Liver (tissue), 9 donors: ENCODE results near the gene GZMM. TPM values are rescaled to one million over a fixed set of nuclear protein-coding genes. Genes with fewer than 3 reads are reported as not detected.

Experiments used
- DNase-seq: peaks from one replicate; pipeline ENCODE4 v3.0.0-alpha.2; 2017; ENCODE audit warnings: low spot score
- H3K27ac ChIP-seq, 2 donors: one replicate each; pipeline ENCODE4 v1.7.0; 2013; ENCODE audit warnings: inconsistent platforms in 2 of 2, low read length in 2 of 2, control low read depth in 1 of 2, low read depth in 1 of 2, mild to moderate bottlenecking in 1 of 2
- H3K27me3 ChIP-seq, 4 donors: one replicate each; pipeline versions ENCODE4 v1.6.1 to v1.7.0; 2013; ENCODE audit warnings: low read length in 3 of 4, inconsistent platforms in 1 of 4, mild to moderate bottlenecking in 1 of 4, moderate library complexity in 1 of 4; ENCODE audit not compliant: control insufficient read depth in 4 of 4, insufficient read depth in 4 of 4
- H3K36me3 ChIP-seq, 4 donors: one replicate each; pipeline versions ENCODE4 v1.6.1 to v1.7.0; 2013; ENCODE audit warnings: low read length in 3 of 4, mild to moderate bottlenecking in 3 of 4, low read depth in 1 of 4, moderate library complexity in 1 of 4; ENCODE audit not compliant: control insufficient read depth in 4 of 4, insufficient read depth in 3 of 4
- H3K4me1 ChIP-seq, 4 donors: one replicate each; pipeline versions ENCODE4 v1.6.1 to v1.7.0; 2013; ENCODE audit warnings: low read length in 3 of 4, mild to moderate bottlenecking in 3 of 4, moderate library complexity in 1 of 4; ENCODE audit not compliant: control insufficient read depth in 4 of 4, insufficient read depth in 4 of 4
- H3K4me3 ChIP-seq, 3 donors: one replicate each; pipeline versions ENCODE4 v1.6.1 to v1.7.0; 2013; ENCODE audit warnings: low read length in 3 of 3, control low read depth in 1 of 3, low read depth in 1 of 3, mild to moderate bottlenecking in 1 of 3
- H3K9ac ChIP-seq, 2 donors: one replicate each; pipeline ENCODE4 v1.7.0; 2013; ENCODE audit warnings: low read length in 2 of 2, mild to moderate bottlenecking in 2 of 2, moderate library complexity in 2 of 2, control low read depth in 1 of 2, low read depth in 1 of 2
- H3K9me3 ChIP-seq, 4 donors: one replicate each; pipeline versions ENCODE4 v1.6.1 to v1.7.0; 2013; ENCODE audit warnings: low read length in 3 of 4; ENCODE audit not compliant: control insufficient read depth in 4 of 4
- ATF3 ChIP-seq: IDR thresholded peaks from 2 replicates; pipeline ENCODE4 v1.6.1; 2016; ENCODE audit warnings: antibody characterized with exemption
- CTCF ChIP-seq: fragments of 150-350 bp; IDR thresholded peaks from 2 replicates; pipeline ENCODE4 v1.5.1; 2017; ENCODE audit warnings: improper control_type of control experiment, low read depth, low read length; ENCODE audit not compliant: missing input control
- EGR1 ChIP-seq, 2 donors: IDR thresholded peaks; 2 replicates each; pipeline ENCODE4 v1.6.1; 2016 to 2018; ENCODE audit warnings: antibody characterized with exemption in 2 of 2, low read depth in 2 of 2
- FOXA1 ChIP-seq: IDR thresholded peaks from 2 replicates; pipeline ENCODE4 v1.6.1; 2016; ENCODE audit warnings: antibody characterized with exemption
- FOXA2 ChIP-seq: IDR thresholded peaks from 2 replicates; pipeline ENCODE4 v1.6.1; 2016; ENCODE audit warnings: antibody characterized with exemption
- GABPA ChIP-seq, 2 donors: IDR thresholded peaks in 1 of 2; conservative IDR thresholded peaks in 1 of 2; 2 replicates each; pipeline ENCODE4 v1.6.1; 2016; ENCODE audit warnings: antibody characterized with exemption in 2 of 2, mild to moderate bottlenecking in 1 of 2, moderate library complexity in 1 of 2
- HNF4A ChIP-seq, 2 donors: conservative IDR thresholded peaks; 2 replicates each; pipeline ENCODE4 v1.6.1; 2016; ENCODE audit warnings: antibody characterized with exemption in 2 of 2, mild to moderate bottlenecking in 2 of 2
- HNF4G ChIP-seq: IDR thresholded peaks from 2 replicates; pipeline ENCODE4 v1.6.1; 2016; ENCODE audit warnings: antibody characterized with exemption
- JUND ChIP-seq, 2 donors: IDR thresholded peaks; 2 replicates each; pipeline ENCODE4 v1.6.1; 2016; ENCODE audit warnings: antibody characterized with exemption in 2 of 2
- NR2F2 ChIP-seq: IDR thresholded peaks from 2 replicates; pipeline ENCODE4 v1.6.1; 2016; ENCODE audit warnings: antibody characterized with exemption
- RAD21 ChIP-seq, 2 donors: IDR thresholded peaks; 2 replicates each; pipeline ENCODE4 v1.6.1; 2016; ENCODE audit warnings: antibody characterized with exemption in 2 of 2, mild to moderate bottlenecking in 2 of 2
- REST ChIP-seq: IDR thresholded peaks from 2 replicates; pipeline ENCODE4 v1.6.1; 2016; ENCODE audit warnings: antibody characterized with exemption, mild to moderate bottlenecking
- RXRA ChIP-seq, 2 donors: IDR thresholded peaks; 2 replicates each; pipeline ENCODE4 v1.6.1; 2017 to 2018; ENCODE audit warnings: antibody characterized with exemption in 2 of 2, mild to moderate bottlenecking in 1 of 2
- SP1 ChIP-seq: IDR thresholded peaks from 2 replicates; pipeline ENCODE4 v1.6.1; 2018; ENCODE audit warnings: antibody characterized with exemption, mild to moderate bottlenecking
- TAF1 ChIP-seq: conservative IDR thresholded peaks from 2 replicates; pipeline ENCODE4 v1.6.1; 2016; ENCODE audit warnings: antibody characterized with exemption, mild to moderate bottlenecking
- YY1 ChIP-seq: IDR thresholded peaks from 2 replicates; pipeline ENCODE4 v1.6.1; 2016; ENCODE audit warnings: antibody characterized with exemption, mild to moderate bottlenecking
- ZBTB33 ChIP-seq: IDR thresholded peaks from 2 replicates; pipeline ENCODE4 v1.6.1; 2016; ENCODE audit warnings: antibody characterized with exemption
- WGBS: extraction: QIAGEN DNeasy Blood & Tissue Kit; methylation state at CpG from one replicate; pipeline ENCODE4 v1.1.7; 2013; 5-methylcytosine and 5-hydroxymethylcytosine counted together
- polyA plus RNA-seq, 2 donors: library from polyadenylated mRNA; stranded (reverse) in 1 of 2; unstranded in 1 of 2; fragments of 200-250 nt in 1 of 2; fragments of >200 nt in 1 of 2; fragmentation: Nextera tagmentation in 1 of 2; extraction: Ambion mirVana in 1 of 2; gene quantifications; one replicate each; pipeline versions ENCODE4 v1.2.1 to v1.2.3, GENCODE V29; 2013 to 2015
- total RNA-seq, 2 donors: library from RNA; depleted of rRNA; stranded (reverse); fragments of >200 nt; gene quantifications; one replicate each; pipeline ENCODE4 v1.2.3, GENCODE V29; 2014
- donor health status: healthy.
- donor health status: healthy.
- donor health status: healthy.
- donor health status: healthy.
- donor health status: healthy.

GZMM gene
- total and polyA plus RNA-seq, 4 donors: 0.28 to 1.3 (median 1.1) TPM

- H3K36me3 ChIP-seq: no peaks in the 10 kb centered on the region
- H3K4me1 ChIP-seq: no peaks in the 10 kb centered on the region
- no peaks in the 10 kb centered on the region for H3K27me3 ChIP-seq
- no peak for DNase-seq
- TF ChIP-seq HNF4A (conservative IDR thresholded peaks at IDR 0.05): no peak
- TF ChIP-seq FOXA2: no peak
- H3K9me3 ChIP-seq: no peaks in the 10 kb centered on the region
- H3K9ac ChIP-seq: no peak overlapping the region
- no peak overlapping the region for H3K4me3 ChIP-seq
- WGBS: 86% methylated on average over 26 of the region's 26 CpGs
- no peak overlapping the region for H3K27ac ChIP-seq
These were observed 4.2 kb downstream of the GZMM start for GRCh38 chr19:547836-548720.

- no peak overlapping the region for H3K4me3 ChIP-seq
- 77% methylated on average over 52 of the region's 52 CpGs for WGBS
- no peaks in the 10 kb centered on the region for H3K27me3 ChIP-seq
- H3K27ac ChIP-seq: no peak overlapping the region
- H3K9me3 ChIP-seq: no peaks in the 10 kb centered on the region
- no peak for DNase-seq
- H3K36me3 ChIP-seq: no peaks in the 10 kb centered on the region
- TF ChIP-seq HNF4A (conservative IDR thresholded peaks at IDR 0.05): no peak
- TF ChIP-seq GABPA (IDR thresholded peaks at IDR 0.05 in 1 of 2, conservative IDR thresholded peaks at IDR 0.05 in 1 of 2): no peak
- no peak for TF ChIP-seq HNF4G
- no peak for TF ChIP-seq ZBTB33
- TF ChIP-seq YY1: no peak
- TF ChIP-seq NR2F2: no peak
- TF ChIP-seq FOXA2: no peak
- no peak for TF ChIP-seq ATF3
- TF ChIP-seq EGR1 (IDR thresholded peaks at IDR 0.05; ENCODE audit: low read depth in 2 of 2): no peak
- no peak for TF ChIP-seq RXRA (IDR thresholded peaks at IDR 0.05)
- TF ChIP-seq REST: no peak
- no peak for TF ChIP-seq TAF1
- no peak for TF ChIP-seq SP1
- no peak for TF ChIP-seq JUND (IDR thresholded peaks at IDR 0.05)
- no peak for TF ChIP-seq CTCF
- no peak for TF ChIP-seq RAD21 (IDR thresholded peaks at IDR 0.05)
- TF ChIP-seq FOXA1: no peak
- no peak overlapping the region for H3K9ac ChIP-seq
- H3K4me1 ChIP-seq: no peaks in the 10 kb centered on the region
These were observed 5.3 kb downstream of the GZMM start for GRCh38 chr19:548886-549830.
